Stimulated activated CD8-positive, alpha-beta memory T cell treated with anti-CD3 and anti-CD28 coated beads, Interleukin-12 subunit alpha, Interleukin-12 subunit beta, amount 100 ng/mL, for 4 hours (primary cell): ENCODE results near the gene FAM209A.
"Not testable (repeated sequence)": the region's sequence is repeated elsewhere in the genome, so short reads cannot be mapped to it uniquely, and the experiment has no call there.

Experiments used
- DNase-seq: peaks from one replicate; pipeline ENCODE4 v3.0.0-alpha.2; 2020; ENCODE audit warnings: low read depth

FAM209A gene

DNA sequence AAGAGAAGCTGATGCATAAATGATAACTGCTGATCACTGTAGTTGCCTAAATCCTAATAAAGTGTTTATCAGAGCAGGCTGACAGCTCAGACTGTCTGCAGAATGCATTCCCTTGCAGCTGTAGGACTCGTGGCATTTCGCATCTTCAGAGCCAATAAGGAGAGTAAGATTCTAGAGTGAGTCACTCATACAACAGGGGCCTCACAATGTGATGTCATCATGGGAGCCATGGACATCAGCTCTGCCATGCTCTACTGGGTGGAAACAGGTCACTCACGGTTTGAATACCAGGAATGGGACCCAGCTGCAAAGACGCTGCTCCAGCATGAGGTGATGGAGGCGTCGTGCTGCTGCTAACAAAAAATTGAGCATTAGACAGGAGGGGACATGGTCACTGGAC, 15.9 kb downstream of the FAM209A start:
- DNase-seq = no peak

DNA sequence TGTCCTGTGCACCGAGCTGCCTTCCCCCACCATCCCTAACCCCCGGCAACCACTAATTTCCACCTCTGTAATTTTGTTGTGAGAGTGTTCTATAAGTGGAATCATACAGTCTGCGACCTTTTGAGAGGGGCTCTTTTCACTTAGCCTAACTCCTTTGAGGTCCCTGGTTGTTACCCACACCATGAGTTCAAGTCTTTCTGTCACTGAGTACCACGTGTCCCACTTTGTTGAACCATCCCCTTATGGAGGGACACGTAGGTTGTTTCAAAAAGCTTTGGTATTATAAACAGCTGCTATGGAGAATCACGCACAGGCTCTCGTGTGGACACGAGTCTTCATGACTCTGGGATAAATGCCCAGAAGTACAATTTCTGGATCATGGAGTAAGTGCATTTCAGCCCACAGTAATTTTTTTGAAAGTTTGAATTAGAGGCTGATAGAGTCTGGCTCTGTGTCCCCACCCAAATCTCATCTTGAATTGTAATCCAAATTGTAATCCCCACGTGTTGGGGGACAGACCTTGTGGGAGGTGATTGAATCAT, 18.0 kb downstream of the FAM209A start:
- no peak for DNase-seq

DNA sequence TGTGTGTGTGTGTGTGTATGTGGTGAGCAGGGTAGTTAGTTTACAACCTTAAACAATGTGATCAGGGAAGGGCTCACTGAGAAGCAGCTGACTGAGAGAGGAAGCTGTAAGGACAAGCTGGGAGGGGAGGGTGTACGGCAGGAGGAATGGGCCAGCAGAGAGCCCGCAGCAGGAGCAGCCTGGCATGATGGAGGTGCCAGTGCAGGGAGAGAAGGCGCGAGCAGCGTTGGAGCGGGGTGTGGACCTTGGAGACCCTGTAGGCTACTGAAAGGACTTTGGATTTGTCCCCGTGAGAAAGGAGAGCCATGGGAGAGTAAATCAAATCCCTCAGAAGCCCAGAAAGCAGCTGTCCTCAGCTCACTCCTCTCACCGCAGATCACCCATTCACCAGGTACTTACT, 27.0 kb downstream of the FAM209A start:
- no peak for DNase-seq

DNA sequence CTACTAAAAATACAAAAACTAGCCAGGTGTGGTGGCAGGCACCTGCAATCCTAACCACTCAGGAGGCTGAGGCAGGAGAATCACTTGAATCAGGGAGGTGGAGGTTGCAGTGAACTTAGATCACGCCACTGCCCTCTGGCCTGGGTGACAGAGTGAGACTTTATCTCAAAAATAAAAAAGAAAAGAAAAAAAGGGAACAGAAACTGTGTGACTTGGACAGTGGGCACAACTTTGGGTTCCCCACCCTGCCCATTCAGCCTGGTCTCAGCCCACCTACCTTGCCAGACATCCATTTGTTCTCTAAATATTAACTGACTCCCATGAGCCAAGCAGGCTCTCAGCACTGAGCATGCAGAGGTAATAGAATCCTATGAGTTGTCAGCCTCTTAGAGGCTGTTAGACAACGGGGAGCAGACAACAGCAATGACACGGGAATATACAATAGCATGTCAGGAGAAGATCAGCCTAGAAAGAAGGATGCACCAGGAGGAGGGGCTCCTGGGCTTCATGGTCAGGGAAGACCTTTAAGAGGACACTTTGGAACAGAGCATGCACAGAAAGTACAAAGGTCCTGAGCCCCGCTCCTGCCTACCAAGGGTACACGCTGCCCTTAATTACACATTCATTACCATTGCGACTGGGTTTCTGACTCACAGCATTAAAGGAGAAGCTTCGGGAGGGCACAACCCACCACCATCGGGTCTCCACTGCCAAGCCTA, 28.5 kb downstream of the FAM209A start:
- DNase-seq = no peak

DNA sequence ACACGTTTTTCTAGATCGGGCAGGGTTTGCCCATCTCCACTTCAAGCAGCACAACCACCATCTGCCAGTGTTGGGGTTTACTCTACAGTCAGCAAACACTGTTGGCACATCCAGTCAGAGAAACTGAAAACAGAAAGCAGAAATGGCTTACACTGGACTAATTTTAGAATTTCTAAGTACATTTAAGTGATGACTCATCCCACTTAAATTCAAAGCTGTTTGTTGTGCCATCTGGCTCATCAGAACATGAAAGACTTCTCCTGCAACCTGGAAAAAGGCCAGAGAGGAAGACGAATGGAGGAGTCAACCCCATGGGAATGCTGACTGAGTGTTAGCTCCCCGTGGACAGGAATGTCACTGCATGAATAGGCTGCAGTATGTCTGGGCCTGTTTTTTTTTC, 30.3 kb downstream of the FAM209A start:
- DNase-seq = no peak

DNA sequence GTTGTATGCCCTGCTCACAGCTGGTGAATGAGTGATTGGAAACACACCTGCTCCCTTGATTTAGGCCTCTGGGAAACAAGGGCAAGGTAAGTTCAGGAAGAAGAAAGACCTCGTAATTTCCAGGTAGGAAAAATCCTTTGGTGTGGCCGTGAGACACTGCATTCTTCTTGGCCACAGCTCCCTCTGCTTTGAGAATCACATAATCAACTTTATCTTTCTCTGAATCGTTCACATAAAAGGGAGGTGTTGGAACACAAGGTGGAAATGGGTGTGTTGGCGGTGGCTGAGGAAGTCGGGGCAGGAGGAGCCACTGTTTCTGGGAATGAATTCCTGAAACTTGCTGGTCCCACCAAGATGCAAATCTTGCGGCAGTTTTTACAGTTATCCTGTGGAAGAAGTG, 34.4 kb downstream of the FAM209A start:
- DNase-seq = no peak

DNA sequence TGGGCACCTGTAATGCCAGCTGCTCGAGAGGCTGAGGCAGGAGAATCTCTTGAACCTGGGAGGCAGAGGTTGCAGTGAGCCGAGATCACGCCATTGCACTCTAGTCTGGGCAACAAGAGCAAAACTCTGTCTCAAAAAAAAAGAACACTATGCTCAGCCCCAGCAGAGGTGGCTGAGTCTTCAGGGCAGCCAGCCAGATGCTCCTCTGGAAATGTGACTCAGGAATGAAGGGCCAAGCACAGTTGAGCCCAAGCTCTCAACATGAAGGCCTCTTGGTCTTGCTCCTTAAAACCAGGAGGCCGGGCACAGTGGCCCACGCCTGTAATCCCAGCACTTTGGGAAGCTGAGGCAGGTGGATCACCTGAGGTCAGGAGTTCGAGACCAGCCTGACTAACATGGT, 40.0 kb downstream of the FAM209A start:
- DNase-seq = not testable (repeated sequence)

DNA sequence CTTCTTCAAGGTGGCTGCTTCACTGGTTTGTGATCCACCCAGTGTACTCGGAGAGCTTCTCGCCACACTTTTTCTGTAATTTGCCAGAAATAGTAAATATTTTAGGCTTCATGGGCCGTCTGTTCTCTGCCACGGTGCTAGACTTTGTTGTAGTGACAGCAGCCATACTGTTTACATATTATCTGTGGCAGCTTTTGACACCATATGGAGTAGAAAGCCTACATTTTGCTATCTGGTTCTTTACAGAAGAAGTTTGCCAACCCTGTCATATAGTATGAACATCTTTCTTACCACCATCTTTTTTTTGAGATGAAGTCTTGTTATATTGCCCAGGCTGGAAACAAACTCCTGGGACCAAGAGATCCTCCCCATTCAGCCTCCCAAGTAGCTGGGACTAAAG, 41.0 kb downstream of the FAM209A start:
- DNase-seq = no peak

DNA sequence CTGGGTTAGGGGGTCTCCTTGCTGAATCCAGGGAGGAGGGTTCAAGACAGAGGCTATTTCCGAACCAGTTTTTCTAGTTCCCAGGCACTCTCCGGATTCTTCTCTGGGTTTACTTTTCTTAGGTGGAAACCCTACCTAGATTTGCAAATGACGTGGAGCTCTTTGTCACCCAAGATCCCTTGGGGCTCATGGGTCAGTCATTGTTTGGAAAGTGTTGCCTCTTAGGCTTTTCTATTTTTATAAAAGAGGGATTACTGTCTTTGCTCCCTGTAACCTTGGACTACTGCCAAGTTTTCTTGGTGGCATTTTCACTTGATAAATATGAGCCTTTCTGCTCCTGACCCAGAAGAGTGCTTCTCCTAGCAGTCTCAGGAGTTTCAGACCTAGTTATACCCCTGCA, 42.1 kb downstream of the FAM209A start:
- no peak for DNase-seq

DNA sequence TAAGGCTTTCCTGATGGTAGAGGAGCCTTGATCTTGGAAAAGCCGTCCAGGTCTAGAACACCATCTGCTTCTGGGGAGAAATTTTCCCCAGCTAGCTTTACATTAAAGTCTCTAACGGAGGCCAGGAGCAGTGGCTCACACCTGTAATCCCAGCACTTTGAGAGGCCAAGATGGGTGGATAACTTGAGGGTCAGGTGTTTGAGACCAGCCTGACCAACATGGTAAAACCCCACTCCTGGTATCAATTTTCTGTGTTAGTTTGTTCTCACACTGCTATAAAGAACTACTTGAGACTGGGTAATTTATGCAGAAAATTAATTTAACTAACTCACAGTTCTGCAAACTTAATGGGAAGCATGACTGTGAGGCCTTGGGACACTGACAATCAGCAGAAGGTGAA, 46.3 kb downstream of the FAM209A start:
- DNase-seq = no peak

DNA sequence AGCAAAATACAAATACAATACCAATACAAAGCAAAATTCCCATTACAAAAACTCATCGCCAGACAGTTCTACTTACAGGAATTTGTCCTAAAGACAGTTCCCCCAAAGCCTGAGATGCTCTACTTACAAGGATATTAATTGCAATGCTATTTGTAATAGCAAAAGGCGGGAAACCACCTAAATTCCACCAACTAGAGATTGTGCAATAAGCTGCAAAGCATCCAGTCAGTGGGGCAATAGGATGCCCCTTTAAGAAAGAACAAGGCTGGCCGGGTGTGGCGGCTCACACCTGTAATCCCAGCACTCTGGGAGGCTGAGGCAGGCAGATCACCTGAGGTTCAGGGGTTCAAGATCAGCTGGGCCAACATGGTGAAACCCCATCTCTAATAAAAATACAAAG, 47.6 kb downstream of the FAM209A start:
- DNase-seq = no peak

DNA sequence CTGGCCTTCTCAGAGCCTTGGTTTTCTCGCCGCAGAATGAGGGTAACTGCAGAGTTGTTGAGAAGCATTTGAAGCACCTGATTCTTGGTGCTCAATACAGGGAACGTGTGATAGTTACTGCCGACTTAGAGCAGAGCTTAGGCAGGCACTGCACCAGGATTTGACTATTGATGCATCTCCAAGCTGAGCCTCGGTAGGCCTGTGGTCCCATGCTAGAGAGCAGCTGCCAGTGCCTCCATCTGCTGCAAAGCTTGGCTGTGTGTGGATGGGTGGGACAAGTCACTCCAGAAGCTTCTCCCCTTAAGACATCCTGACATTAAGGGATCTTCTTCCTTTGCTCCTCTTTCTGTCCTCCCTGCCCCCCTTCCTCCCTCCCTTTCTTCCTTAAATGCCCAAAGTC, 49.4 kb downstream of the FAM209A start:
- DNase-seq = no peak

DNA sequence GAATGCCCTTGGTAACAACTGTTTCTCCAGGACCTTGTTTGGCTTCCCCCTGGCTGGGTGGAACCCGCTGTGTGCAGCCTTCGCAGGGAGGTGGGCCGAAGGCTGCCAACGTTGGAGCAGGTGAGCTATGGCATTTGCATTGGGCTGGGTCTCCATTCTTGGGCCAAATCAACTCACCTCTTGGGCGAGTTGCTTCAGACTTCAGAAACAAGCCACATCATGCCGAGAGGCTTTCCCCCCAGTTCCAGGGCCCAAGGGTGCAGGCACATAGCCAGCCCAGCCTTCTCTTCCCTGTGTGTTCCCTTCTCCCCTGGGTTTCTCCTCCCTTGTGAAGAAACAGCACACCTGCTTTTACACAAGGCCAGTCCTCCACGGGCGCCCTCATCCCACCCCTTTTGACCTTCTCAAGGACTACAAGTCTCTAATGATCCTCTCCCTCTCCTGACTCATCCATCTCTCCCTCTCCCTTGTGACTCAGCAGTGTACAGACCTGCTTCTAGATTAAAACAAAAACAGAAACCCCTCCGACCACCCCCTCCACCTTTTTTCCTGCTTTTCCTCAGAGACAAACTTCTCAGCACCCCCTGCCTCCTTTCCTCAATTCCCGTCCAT, 50.1 kb downstream of the FAM209A start:
- no peak for DNase-seq

DNA sequence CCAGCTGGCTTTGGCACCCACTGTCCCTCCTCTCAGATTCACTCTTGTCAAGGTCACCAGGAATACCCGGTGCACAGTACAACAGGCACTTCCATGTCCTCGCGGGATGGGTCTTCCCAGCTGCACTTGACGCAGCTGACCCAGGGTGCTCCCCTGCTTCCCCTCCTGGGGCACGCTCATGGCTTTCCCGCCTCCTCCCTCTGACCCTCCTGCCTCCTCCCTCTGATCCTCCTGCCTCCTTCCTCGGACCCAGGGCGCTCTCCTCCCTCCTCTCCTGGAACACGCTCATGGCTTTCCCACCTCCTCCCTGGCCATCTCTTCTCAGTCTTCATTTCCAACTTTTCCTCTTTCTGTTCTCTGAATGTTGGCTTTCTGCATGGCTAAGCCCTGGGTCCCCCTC, 50.6 kb downstream of the FAM209A start:
- no peak for DNase-seq
